ENCODE results near the gene GP5. TPM values are rescaled to one million over a fixed set of nuclear protein-coding genes. Genes with fewer than 3 reads are reported as not detected.

The GP5 gene
- total RNA-seq, 1 experiment from 2014 or later, result not detected

- H2BK120ac ChIP-seq (ENCODE audit: low read depth, low read length, poor library complexity, severe bottlenecking), result no peak overlapping the region
- H4K91ac ChIP-seq (ENCODE audit: insufficient read length, low read depth, low read length), result no peak overlapping the region
- Mint-ChIP-seq H3K36me3 (ENCODE audit: insufficient read depth in 1 of 3, low read depth in 3 of 3) (no peaks in the 10 kb centered on the region; a peak in 1 of 7 replicates), H3K4me1 (peaks cover 32 to 47% of the 10 kb centered on the region in 2 experiments), H3K9me3 (no peaks in the 10 kb centered on the region; a peak in 1 of 5 replicates), H3K4me3 (no peak overlapping the region), H3K27me3 (ENCODE audit: low read depth) (peaks cover 21% of the 10 kb centered on the region), H3K27ac (peak overlapping the region in 1 of 3 experiments; percentile 62; a peak in 1 of 7 replicates)
- no peak overlapping the region for H2AFZ ChIP-seq (ENCODE audit: low read length)
- no peak overlapping the region for H3K9ac ChIP-seq (ENCODE audit: extremely low read depth, insufficient read length, low read length)
- no peak overlapping the region for H3K18ac ChIP-seq (ENCODE audit: insufficient read length, low read depth, low read length)
- no peak overlapping the region for H3K4ac ChIP-seq (ENCODE audit: low read depth, low read length)
- no peaks in the 10 kb centered on the region for H3K9me3 ChIP-seq (ENCODE audit: control insufficient read depth, low read depth, low read length)
- no CpG with 5 or more reads among the region's 10 CpGs for WGBS (ENCODE audit: extremely low coverage, insufficient read length, low lambda C conversion rate)
- no peak overlapping the region for H2BK5ac ChIP-seq (ENCODE audit: insufficient read length, low read length)
- H2BK20ac ChIP-seq (ENCODE audit: low read depth, low read length, poor library complexity, severe bottlenecking), result no peak overlapping the region
- H3K79me2 ChIP-seq (ENCODE audit: insufficient read depth, low read length), result no peaks in the 10 kb centered on the region
- no peak for DNase-seq
- no peaks in the 10 kb centered on the region for H3K4me1 ChIP-seq (ENCODE audit: insufficient read depth, low read length)
- H3K27ac ChIP-seq (ENCODE audit: insufficient read length, low read depth, low read length), result no peak overlapping the region
- H2BK12ac ChIP-seq (ENCODE audit: insufficient read length, low read depth, low read length), result no peak overlapping the region
- no peak overlapping the region for H3K23ac ChIP-seq (ENCODE audit: insufficient read length, low read depth, low read length)
- no peak overlapping the region for H3K14ac ChIP-seq (ENCODE audit: insufficient read depth, low read length)
- no peak overlapping the region for H4K8ac ChIP-seq (replicated peaks; ENCODE audit: insufficient read length, low read depth, low read length)
- no peak overlapping the region for H2BK15ac ChIP-seq (ENCODE audit: low read depth, low read length)
- TF ChIP-seq, protein P1, sequence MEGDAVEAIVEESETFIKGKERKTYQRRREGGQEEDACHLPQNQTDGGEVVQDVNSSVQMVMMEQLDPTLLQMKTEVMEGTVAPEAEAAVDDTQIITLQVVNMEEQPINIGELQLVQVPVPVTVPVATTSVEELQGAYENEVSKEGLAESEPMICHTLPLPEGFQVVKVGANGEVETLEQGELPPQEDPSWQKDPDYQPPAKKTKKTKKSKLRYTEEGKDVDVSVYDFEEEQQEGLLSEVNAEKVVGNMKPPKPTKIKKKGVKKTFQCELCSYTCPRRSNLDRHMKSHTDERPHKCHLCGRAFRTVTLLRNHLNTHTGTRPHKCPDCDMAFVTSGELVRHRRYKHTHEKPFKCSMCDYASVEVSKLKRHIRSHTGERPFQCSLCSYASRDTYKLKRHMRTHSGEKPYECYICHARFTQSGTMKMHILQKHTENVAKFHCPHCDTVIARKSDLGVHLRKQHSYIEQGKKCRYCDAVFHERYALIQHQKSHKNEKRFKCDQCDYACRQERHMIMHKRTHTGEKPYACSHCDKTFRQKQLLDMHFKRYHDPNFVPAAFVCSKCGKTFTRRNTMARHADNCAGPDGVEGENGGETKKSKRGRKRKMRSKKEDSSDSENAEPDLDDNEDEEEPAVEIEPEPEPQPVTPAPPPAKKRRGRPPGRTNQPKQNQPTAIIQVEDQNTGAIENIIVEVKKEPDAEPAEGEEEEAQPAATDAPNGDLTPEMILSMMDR (conservative IDR thresholded peaks at IDR 0.05), result no peak
- no peaks in the 10 kb centered on the region; the same call in 1 of the 2 replicates for H3K27me3 ChIP-seq (ENCODE audit: insufficient read depth, low read length)
- H3T11ph ChIP-seq (ENCODE audit: low read length), result no peak overlapping the region
- no peak overlapping the region for H3K4me2 ChIP-seq (ENCODE audit: insufficient read depth, insufficient read length, low read length)
- H3K23me2 ChIP-seq (ENCODE audit: insufficient read length, low read depth, low read length, poor library complexity, severe bottlenecking), result no peaks in the 10 kb centered on the region
- H4K5ac ChIP-seq (ENCODE audit: insufficient read length, low read depth, low read length), result no peak overlapping the region
- H3K79me1 ChIP-seq (ENCODE audit: insufficient read depth, low read depth, low read length, poor library complexity, severe bottlenecking), result no peaks in the 10 kb centered on the region
- H2AK5ac ChIP-seq (ENCODE audit: insufficient read length, low read length), result no peak overlapping the region
- H3K56ac ChIP-seq (ENCODE audit: insufficient read length, low read depth, low read length), result no peak overlapping the region
- no peaks in the 10 kb centered on the region for H4K20me1 ChIP-seq (ENCODE audit: control insufficient read depth, insufficient read depth, insufficient read length)
Measured at GRCh38 chr3:194370753-194371152, 28.3 kb downstream of the GP5 start.

All from H9 (cell line).